ENCODE data around the gene SELENOI.
"Not testable (repeated sequence)": the region's sequence is repeated elsewhere in the genome, so short reads cannot be mapped to it uniquely, and the experiment has no call there.

SELENOI gene

DNA sequence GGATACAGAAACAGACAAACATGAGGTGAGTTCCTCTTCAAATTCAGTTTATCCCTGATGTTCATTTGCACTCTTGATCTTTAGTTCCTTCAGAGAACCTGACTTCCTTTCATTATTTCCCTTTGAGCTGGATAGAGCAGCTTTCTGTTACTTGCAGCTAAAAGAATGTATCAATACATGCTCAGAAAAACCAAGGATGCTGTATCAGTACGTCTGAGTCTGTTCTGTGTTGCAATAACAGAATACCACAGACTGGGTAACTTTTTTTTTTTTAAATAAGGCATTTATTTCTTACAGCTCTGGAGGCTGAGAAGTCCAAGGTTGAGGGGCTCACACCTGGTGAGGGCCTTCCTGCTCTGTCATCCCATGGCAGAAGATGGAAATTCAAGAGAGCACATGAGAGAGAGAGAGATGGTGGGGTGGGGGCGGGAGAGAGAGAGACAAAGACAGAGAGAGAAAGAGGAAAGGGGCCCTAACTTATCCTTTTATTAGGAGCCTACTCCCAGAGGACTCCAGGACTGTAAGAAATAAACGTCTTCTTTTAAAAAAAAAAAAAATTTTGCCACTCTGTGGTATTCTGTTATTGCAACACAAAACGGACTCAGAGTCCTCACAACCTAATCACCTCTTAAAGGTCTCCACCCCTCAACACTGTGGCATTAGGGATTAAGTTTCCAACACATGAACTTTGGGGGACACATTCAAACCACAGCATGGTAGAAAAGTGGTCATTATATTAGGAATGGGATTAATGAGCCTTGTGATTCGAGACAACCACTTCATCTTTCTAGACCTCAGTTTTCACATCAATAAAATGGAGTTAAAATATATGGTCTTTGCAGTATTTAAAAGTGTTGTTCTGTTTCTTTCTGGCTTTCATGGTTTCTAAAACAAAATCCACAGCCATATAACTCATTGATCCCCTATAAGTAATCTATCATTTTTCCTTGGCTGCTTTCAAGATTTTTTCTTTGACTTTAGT is 18.4 kb upstream of the SELENOI start:
- DNase-seq: no peak

DNA sequence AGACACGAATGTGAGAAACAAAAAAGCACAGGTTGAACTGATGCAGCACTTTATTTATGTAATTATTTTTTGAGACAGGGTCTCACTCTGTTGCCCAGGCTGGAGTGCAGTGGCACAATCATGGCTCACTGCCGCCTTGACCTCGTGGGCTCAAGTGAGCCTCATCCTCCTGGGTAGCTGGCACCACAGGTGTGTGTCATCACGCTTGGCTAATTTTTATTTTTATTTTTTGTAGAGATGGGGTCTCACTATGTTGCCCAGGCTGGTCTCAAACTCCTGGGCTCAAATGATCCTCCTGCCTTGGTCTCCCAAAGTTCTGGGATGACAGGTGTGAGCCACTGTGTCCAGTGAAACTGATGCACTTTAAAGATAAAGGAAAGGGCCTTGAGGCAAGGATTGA is 16.9 kb upstream of the SELENOI start:
- DNase-seq: not testable (repeated sequence)

DNA sequence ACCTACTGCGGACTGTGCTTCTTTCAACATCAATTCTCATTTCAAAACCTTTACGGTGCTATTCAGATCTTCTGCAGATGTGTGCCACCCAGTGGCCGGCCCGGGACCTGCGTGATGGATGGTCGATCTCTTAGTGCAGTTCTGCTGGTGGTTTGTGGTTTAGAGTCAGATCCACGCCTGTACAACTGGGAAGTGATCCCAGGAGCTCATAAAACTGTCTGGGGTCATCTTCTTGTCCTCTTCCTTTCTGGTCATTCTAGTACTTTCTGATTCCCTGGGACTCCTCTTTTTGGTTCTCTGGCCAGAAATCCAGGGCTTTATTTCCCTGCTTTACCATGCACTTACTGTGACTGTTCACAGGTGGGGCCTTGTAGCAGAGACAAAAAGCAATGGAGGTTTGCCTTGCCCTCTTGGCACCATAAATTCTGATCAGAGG is 15.8 kb upstream of the SELENOI start:
- DNase-seq: peak in 53 of 56 donors; percentile 5 to 93 (median 55)

DNA sequence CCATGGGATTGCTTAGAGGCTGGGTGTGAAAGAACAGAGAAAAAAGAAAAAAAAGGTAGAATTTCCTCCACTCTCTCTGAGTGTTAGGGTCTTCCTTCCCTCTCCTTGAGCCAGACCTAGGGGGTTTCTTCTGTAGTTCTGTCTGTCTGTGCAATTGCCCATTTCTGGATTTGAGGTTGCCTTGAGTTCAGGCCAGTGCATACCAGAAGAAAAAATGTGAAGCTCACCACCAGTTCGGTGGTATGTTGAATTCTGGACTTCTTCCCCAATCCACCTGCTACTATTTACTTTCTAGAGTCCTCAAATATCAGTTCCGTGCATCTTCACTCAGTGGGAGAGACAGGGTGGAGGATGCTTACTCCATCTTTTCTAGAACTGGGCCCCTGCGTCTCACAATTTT is 15.3 kb upstream of the SELENOI start:
- DNase-seq: no peak

DNA sequence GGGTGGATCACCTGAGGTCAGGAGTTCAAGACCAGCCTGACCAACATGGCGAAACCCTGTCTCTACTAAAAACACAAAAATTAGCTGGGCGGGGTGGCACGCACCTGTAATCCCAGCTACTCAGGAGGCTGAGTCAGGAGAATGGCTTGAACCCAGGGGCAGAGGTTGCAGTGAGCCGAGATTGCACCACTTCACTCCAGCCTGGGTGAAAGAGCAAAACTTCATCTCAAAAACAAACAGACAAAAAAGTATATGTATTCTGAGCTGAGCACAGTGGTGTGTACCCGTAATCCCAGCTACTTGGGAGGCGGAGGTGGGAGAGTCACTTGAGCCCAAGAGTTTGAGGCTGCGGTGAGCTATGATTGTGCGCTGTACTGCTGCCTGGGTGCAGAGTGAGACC is 14.6 kb upstream of the SELENOI start:
- DNase-seq: not testable (repeated sequence)

DNA sequence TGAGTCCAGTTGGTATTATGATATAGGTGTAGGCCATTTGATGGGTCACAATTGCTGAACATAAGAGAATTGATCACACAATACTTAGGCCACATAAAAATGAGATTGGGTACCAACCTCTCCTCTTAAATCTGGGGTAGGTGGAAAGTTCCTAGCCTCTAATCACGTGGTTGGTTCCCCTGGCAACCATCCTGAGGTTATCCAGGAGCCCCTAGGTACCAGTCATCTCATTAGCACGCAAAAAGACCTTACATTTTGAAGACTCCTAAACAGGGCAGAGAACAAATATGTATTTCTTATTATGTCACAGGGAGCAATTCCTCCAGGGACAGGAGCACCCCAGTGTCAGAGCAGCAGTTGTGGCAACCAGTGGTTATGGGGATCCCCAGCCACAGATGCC is 12.7 kb upstream of the SELENOI start:
- DNase-seq: no peak

DNA sequence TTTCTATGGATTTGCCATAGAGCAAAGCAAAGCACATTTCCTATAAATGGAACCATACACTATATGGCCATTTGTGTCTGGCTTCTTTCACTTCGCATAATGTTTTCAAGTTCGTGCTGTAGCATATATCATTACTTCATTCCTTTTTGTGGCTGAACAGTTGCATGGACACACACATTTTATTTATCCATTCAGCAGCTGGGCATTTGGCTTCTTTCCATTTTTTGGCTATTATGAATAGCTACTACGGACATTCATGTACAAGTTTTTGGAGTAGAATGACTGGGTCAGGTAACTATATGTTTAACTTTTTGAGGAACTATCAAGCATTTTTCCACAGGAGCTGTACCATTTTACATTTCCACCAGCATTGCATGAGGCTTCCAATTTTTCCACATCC is 10.7 kb upstream of the SELENOI start:
- no peak for DNase-seq

DNA sequence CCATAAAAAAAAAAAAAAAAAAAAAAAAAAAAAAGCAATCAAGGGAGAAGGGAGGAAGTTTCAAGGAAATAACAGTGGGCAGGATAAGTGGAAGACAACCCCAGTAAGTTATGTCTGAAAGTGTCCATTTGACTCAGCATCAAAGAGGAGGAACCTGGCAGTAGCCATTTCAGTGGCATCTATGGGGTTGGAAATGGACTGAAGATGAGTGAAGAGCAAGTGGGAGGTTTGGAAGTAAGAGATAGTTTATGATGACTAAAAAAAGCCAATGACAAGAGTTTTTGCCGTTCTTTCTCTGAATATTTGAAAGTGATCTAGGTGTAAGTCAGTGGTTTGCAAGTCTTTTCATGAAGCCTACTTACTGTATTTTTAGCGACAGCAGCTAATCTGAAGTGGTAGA is 9.2 kb upstream of the SELENOI start:
- no peak for DNase-seq

DNA sequence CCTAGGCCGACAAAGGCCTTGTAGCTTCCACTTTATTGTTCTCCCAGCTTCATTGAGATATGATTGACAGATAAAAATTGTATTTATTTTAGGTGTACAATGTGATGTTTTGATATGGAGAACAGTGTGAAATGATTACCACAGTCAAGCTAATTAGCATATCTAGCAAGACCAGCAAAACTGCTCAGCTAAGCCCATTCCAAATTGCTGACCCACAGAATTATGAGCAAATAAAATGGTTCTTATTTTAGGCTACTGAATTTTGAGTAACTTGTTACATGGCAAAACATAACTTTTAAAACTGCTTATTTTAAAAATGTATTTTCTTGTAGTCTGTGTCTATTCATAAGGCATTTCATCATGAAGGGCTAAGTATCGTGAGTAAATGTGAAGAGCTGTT is 8.6 kb upstream of the SELENOI start:
- no peak for DNase-seq

DNA sequence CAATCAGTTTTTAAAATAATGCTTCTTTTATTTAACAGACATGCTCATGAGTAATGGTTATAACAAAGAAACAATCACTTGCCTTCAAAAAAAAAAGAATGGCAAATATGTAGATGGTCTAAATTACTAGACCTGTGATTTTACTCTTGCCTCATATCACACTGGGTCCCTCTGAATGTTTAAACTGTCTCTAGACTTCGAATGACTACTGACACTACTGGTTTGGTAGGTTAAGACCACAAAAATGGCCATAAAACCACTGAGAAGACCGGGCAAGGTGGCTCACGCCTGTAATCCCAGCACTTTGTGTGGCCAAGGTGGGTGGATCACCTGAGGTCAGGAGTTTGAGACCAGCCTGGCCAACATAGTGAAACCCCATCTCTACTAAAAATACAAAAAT is 5.1 kb upstream of the SELENOI start:
- no peak for DNase-seq

DNA sequence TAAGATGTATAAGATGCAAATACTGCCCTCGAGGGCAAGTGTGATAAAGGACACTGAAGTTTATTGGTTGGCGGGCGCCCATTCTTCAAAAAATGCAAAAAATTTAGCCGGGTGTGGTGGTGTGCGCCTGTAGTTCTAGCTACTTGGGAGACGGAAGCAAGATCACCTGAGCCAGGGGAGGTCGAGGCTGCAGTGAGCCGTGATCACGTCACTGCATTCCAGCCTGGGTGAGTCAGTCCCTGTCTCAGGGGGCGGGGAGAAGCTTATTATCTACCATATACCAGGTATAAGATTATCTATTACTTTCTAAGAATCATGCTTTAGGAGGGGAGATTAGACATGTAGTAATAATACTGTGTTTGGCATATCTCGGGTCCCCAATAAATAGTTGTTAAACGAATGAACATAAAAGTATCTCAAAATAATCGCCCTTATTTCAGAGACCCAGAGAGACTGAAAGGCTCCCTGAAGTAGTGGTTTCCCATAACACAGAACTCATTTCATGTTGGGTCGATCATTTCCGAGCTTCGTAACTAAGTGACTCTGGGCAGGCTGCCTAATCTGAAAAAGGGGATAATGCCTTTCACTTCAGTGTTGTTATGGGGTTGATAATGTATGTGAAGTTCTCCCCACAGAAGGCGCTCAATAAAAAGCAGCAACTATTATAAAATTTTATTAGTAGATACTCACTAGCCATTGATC is 1.2 kb upstream of the SELENOI start:
- DNase-seq: no peak

DNA sequence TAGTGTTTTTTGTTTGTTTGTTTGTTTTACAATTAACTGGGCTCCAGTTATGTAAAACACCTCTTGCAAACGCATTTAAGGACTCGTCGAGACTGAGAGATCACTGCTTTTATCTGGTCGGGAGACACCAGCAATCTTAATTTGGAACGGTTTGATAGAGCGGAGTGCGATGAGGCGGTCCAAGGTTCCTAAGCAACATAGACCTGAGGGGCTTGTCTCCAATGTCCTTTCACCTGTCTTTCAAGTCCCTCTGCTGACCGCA is 729 bp upstream of the SELENOI start:
- no peak for DNase-seq

DNA sequence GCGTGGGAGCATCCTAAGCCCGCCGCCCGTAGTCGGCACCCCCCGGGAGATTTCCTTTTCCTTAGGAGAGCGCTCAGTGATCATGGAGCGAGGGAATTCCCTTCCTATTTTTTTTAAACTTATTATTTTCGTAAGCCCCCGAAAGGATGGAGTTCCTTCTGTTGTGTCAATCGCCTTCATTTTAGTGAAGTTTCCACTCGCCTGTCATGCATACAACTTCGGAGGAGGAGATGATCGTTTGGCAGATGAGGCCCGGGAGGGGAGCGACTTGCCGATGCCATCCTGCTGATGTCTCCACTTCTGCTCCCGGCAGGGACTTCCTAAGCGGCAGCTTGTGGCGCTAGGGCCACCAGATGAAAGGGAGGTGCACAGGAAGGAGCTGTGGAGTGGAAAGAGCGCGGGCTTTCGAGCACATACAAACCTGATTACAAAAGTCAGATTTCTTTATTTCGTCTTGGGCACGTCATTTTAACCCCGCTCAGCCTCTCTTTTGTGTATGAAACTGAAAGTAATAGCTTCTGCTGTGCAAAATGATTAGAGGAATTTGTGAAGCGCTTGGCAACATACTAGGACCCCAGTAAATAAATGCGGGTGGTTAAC is 611 bp downstream of the SELENOI start, which contains the start of gene ADGRF3:
Gene ADGRF3, minus strand, starts transcription at position 336 of the 600 bp plus-strand sequence. CDS start 555 bp downstream, outside the sequence.
- DNase-seq: peak in 48 of 56 donors; percentile 3 to 60 (median 38)

DNA sequence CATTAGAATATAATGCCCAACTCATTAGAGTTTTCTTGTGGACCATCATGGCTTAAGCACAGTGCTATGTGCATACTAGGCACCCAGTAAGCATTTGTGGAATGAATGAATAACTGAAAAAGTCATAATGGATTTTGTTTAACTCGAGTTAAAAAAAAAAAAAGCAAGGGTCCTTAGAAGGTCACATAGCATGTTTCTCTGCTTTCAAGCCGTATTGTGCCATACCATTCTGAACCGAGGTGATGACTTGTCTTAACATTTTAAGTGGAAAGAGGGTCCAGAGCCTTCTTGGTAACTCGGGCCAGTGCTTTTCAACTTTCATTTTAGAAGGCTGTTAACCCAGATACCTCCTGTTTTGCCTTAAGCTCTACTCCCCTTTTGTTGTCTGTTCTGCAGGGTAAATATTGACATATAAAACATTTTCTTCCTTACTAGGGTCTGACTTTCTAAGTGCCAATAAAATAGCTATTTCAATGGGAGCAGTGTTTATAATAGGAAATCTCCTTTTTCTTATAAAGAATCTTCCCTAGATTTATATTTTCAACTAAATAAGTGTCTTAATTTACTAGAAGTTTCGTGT is 1.4 kb downstream of the SELENOI start:
- no peak for DNase-seq

DNA sequence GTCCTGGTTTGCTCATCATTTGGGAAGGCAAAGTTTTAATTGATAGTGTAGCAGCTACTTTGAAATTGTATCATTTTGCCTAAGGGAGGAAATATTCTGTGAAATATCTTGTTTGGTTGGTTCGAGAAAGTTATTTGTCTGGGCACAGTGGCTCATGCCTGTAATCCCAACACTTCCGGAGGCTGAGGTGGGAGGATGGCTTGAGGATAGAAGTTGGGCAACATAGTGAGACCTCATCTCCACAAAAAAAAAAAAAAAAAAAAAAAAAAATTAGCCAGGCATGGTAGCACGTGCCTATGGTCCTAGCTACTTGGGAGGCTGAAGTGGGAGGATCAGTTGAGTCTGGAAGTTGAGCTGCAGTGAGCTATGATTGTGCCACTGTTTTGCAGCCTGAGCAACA is 3.7 kb downstream of the SELENOI start:
- DNase-seq: no peak

DNA sequence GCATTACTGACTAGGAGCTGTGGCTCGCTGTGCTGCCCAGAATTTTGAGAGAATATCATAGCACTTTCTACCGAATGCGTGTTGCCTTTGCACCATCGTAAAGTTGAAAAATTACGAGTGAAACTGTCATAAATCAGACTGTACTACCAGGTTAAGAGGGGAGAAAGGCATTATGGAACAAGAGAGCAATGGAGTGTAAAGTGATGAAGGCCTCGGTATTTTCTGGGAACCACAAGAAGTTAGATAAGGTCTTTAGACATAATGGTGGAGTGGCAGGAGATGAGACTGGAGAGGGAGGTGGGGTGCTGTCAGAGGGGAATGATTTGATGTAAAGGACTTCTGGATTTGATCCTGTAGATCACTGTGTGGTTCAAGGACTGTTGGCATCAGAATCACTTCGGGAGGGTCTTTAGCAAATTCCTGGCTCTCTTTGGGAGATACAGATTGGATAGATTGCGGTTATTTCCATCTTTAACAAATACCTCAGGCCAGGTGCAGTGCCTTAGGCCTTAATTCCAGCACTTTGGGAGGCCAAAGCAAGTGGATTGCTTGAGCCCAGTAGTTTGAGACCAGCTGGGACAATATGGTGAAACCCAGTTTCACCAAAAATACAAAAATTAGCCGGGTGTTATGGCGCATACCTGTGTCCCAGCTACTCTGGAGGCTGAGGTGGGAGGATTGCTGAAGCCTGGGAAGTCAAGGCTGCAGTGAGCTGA is 5.6 kb downstream of the SELENOI start:
- DNase-seq: no peak

DNA sequence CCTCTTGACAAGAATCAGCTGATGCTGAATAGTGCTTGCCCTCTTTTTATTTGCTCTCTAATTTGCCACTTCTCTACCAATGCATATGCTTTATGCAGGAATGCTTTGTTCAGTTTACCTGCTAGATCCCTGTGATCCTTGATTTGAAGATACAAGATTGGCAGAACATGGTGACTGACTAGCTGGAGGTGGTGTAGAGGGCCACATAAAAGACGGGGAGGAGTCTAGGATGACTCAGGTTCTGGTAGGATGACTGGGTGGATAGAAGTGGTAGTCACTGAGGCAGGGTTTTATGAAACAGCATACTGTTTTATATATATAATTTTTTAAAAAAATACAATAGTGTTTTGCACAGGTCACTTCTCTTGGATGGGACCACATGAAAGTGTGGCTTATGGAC is 6.9 kb downstream of the SELENOI start:
- DNase-seq: no peak

DNA sequence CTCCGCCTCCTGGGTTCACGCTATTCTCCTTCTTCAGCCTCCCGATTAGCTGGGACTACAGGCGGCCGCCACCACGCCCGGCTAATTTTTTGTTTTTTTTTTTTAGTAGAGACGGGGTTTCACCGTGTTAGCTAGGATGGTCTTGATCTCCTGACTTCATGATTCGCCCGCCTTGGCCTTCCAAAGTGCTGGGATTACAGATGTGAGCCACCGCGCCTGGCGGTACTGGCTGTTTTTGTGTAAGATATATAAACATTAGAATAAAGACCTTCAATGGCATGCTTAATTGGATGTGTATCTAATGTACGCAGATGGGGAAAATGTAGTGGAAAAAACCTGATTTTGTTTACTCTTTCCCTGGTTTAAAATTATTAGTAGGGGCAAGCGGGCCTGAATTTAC is 8.5 kb downstream of the SELENOI start:
- not testable (repeated sequence) for DNase-seq

DNA sequence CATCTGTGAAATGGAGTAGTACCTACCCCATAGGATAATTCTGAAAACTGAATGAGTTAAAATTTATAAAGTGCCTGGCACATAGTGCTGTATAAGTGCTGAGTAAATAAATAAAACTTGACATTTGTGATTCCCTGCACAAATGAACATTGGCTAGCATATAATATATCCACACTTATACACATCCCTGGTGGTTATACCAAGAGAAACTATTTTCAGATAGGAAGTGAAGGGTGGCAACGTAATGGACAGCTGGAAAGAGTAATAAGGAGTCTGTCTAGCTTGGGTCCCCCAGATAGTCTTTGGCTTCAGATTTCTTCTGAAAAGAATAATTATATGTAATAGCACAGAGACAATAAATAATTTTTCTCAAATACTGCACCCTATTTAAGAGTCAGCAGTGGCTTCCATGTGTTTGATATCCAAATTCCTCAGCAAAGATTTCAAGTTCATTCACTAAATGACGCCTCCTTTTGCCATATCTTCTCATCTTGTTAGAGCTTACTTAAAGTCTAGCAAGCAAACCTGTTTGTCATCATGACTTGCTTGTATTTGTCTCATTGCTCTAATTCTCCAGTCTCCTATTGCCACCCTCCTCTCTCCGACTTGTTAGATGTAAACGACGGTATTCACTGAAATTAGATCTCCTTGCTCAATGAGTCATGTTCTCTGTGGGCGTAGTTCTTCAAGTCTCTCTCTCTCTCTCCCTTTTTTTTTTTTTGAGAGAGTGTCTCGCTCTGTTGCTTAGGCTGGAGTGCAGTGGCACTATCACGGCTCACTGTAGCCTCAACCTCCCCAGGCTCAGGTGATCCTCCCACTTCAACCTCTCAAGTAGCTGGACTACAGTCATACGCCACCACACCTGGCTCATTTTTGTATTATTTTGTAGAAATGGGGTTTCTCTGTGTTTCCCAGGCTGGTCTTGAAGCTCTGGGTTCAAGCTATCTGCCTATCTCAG is 9.4 kb downstream of the SELENOI start:
- peak in 2 of 56 donors; percentile 9 to 13 for DNase-seq

DNA sequence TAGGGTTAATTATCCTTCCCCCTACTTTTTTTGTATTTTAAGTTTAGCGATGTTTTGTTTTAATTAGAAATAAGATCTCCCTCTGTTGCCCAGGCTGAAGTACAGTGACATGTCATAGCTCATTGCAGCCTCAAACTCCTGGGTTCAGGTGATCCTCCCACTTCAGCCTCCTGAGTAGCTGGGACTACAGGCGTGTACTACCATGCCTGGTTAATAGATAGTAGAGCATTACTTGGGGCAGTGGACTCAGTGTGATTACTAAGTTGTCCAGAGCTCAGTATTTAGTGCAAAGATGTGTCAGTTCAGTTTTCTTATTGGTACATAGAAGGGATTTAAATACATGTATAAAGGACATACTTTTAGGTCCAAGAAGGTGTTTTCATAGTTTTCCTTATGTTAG is 10.2 kb downstream of the SELENOI start:
- DNase-seq: no peak

Data from amygdala (tissue), 56 donors.